ENCODE measurements around the gene PPP1R15B. TPM values are rescaled to one million over a fixed set of nuclear protein-coding genes. Genes with fewer than 3 reads are reported as not detected.

The PPP1R15B gene
- 30.3 TPM for total RNA-seq

- Histone ChIP-seq H3K36me3 (ENCODE audit: control insufficient read depth in 3 of 3, insufficient read depth in 3 of 3, low read length in 3 of 3) (no peaks in the 10 kb centered on the region), H3K27me3 (ENCODE audit: control insufficient read depth in 3 of 3, insufficient read depth in 3 of 3, low read length in 3 of 3) (no peaks in the 10 kb centered on the region), H3K4me1 (ENCODE audit: control insufficient read depth in 3 of 3, insufficient read depth in 3 of 3, low read length in 3 of 3) (peaks cover 2 to 16% (median 10%) of the 10 kb centered on the region in 3 donors), H3K9ac (ENCODE audit: low read depth in 1 of 3, low read length in 3 of 3) (peak within 1 kb of the TSS; percentile 97 to 98 (median 97)), H3K4me3 (ENCODE audit: low read length in 3 of 3) (peak within 1 kb of the TSS; percentile 90 to 98 (median 91)), H3K9me3 (ENCODE audit: control insufficient read depth in 3 of 3, low read length in 3 of 3) (no peaks in the 10 kb centered on the region), H3K27ac (ENCODE audit: low read depth, low read length) (peak within 1 kb of the TSS; percentile 100)
Measured at GRCh38 chr1:204411451-204412204, at the start of gene PPP1R15B. PPP1R15B (minus strand) TSS chr1:204411817; CDS start chr1:204411411, 406 bp downstream.

GRCh38 chr1:204460346-204460745 lies 48.7 kb upstream of the PPP1R15B start:
- peaks cover 48 to 61% (median 55%) of the 10 kb centered on the region in 3 donors for H3K36me3 ChIP-seq (ENCODE audit: control insufficient read depth in 3 of 3, insufficient read depth in 3 of 3, low read length in 3 of 3)
- no peaks in the 10 kb centered on the region for H3K9me3 ChIP-seq (ENCODE audit: control insufficient read depth in 3 of 3, low read length in 3 of 3)
- H3K4me1 ChIP-seq (ENCODE audit: control insufficient read depth in 3 of 3, insufficient read depth in 3 of 3, low read length in 3 of 3) = peaks cover 42 to 46% (median 43%) of the 10 kb centered on the region in 3 donors
- H3K27me3 ChIP-seq (ENCODE audit: control insufficient read depth in 3 of 3, insufficient read depth in 3 of 3, low read length in 3 of 3) = no peaks in the 10 kb centered on the region
- no peak overlapping the region for H3K9ac ChIP-seq (ENCODE audit: low read depth in 1 of 3, low read length in 3 of 3)
- no peak overlapping the region for H3K4me3 ChIP-seq (ENCODE audit: low read length in 3 of 3)
- H3K27ac ChIP-seq (ENCODE audit: low read depth, low read length) = peak overlapping the region; percentile 66

DNA sequence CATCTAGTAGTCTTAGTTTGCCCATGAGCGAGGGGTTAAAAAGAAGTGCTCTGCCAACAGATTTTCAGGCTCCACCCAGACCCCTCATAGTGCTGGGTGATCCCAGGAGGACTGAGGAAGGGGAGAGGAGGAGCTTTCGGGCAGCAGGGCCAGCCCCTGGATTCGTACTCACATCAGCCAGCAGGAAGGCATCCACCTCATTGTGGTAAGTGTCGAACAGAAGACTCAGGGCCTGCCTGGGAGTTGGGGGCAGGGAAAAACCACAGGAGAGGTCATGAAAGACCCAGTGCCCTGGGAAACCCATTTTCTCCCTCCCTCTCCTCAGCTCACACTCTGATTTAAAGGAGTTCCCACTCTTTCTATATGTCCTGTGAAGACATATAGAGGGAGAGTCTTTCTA lies 48.1 kb upstream of the PPP1R15B start:
- peaks cover 35 to 40% (median 38%) of the 10 kb centered on the region in 3 donors for H3K4me1 ChIP-seq (ENCODE audit: control insufficient read depth in 3 of 3, insufficient read depth in 3 of 3, low read length in 3 of 3)

DNA sequence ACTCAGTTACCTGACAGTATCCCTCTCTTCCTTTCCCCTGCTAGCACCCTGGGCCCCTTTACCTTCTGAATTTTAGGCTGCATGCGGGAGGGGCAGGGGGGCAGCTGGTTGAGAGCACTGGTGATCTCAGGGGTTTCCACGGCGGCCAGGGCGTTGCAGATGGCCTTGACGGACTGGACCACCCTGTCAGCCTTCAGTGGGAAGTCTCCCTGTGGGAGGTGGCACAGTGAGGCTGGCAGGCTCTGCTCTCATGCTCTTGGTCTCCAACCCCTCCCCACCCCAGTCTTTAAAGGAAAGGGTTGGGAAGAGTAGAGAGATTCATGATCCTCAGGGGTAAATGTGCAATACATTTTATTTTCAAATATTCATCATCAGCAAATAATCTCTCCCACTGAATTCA lies 46.0 kb upstream of the PPP1R15B start:
- H3K27me3 ChIP-seq (ENCODE audit: control insufficient read depth in 3 of 3, insufficient read depth in 3 of 3, low read length in 3 of 3) = no peaks in the 10 kb centered on the region
- no peaks in the 10 kb centered on the region for H3K9me3 ChIP-seq (ENCODE audit: control insufficient read depth in 3 of 3, low read length in 3 of 3)
- H3K27ac ChIP-seq (ENCODE audit: low read depth, low read length) = no peak overlapping the region
- H3K4me3 ChIP-seq (ENCODE audit: low read length in 3 of 3) = no peak overlapping the region
- peaks cover 41 to 66% (median 51%) of the 10 kb centered on the region in 3 donors for H3K36me3 ChIP-seq (ENCODE audit: control insufficient read depth in 3 of 3, insufficient read depth in 3 of 3, low read length in 3 of 3)
- peaks cover 22 to 28% (median 27%) of the 10 kb centered on the region in 3 donors for H3K4me1 ChIP-seq (ENCODE audit: control insufficient read depth in 3 of 3, insufficient read depth in 3 of 3, low read length in 3 of 3)
- H3K9ac ChIP-seq (ENCODE audit: low read depth in 1 of 3, low read length in 3 of 3) = no peak overlapping the region

More for the DNA sequence above, 48.1 kb upstream of the PPP1R15B start:
- no peak overlapping the region for H3K4me3 ChIP-seq (ENCODE audit: low read length in 3 of 3)
- H3K9ac ChIP-seq (ENCODE audit: low read depth in 1 of 3, low read length in 3 of 3) = no peak overlapping the region
- no peaks in the 10 kb centered on the region for H3K27me3 ChIP-seq (ENCODE audit: control insufficient read depth in 3 of 3, insufficient read depth in 3 of 3, low read length in 3 of 3)
- H3K9me3 ChIP-seq (ENCODE audit: control insufficient read depth in 3 of 3, low read length in 3 of 3) = no peaks in the 10 kb centered on the region
- H3K36me3 ChIP-seq (ENCODE audit: control insufficient read depth in 3 of 3, insufficient read depth in 3 of 3, low read length in 3 of 3) = peaks cover 48 to 65% (median 60%) of the 10 kb centered on the region in 3 donors
- H3K27ac ChIP-seq (ENCODE audit: low read depth, low read length) = peak overlapping the region; percentile 1

DNA sequence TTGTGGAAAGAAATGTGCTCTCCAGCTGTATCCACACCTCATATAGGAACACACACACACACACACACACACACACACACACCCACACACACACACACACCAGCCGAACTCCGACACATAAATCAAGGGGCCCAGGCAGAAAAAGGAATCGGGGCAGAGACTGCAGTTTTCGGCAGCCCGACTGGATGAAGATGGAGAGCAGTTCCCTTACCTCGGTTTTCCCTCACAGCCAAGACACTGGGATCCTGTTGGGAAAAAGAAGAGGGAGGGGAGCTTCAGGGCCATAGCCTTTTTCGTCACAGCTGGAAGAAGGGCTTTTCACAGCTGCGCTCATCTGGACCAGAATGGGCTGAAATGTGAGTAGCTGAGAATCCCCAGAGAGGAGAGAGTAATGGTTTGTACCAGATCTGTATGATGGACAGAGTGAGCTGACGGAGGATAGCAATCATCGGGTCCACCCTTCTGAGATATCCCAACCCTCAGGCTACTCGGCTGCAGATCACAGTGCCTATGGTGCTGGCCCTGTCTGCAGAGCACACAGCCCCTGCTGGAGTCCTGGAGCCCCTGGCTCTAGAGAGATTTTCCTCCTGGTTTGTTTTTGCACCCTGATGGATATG lies 45.3 kb upstream of the PPP1R15B start:
- Histone ChIP-seq H3K27me3 (ENCODE audit: control insufficient read depth in 3 of 3, insufficient read depth in 3 of 3, low read length in 3 of 3) (no peaks in the 10 kb centered on the region), H3K36me3 (ENCODE audit: control insufficient read depth in 3 of 3, insufficient read depth in 3 of 3, low read length in 3 of 3) (peaks cover 37 to 61% (median 51%) of the 10 kb centered on the region in 3 donors), H3K27ac (ENCODE audit: low read depth, low read length) (no peak overlapping the region), H3K4me3 (ENCODE audit: low read length in 3 of 3) (no peak overlapping the region), H3K4me1 (ENCODE audit: control insufficient read depth in 3 of 3, insufficient read depth in 3 of 3, low read length in 3 of 3) (peaks cover 25 to 27% (median 26%) of the 10 kb centered on the region in 3 donors), H3K9ac (ENCODE audit: low read depth in 1 of 3, low read length in 3 of 3) (no peak overlapping the region), H3K9me3 (ENCODE audit: control insufficient read depth in 3 of 3, low read length in 3 of 3) (no peaks in the 10 kb centered on the region)

GRCh38 chr1:204455831-204456145 lies 44.2 kb upstream of the PPP1R15B start:
- Histone ChIP-seq H3K36me3 (ENCODE audit: control insufficient read depth in 3 of 3, insufficient read depth in 3 of 3, low read length in 3 of 3) (peaks cover 31 to 53% (median 43%) of the 10 kb centered on the region in 3 donors), H3K9me3 (ENCODE audit: control insufficient read depth in 3 of 3, low read length in 3 of 3) (no peaks in the 10 kb centered on the region), H3K4me3 (ENCODE audit: low read length in 3 of 3) (no peak overlapping the region), H3K27ac (ENCODE audit: low read depth, low read length) (no peak overlapping the region), H3K9ac (ENCODE audit: low read depth in 1 of 3, low read length in 3 of 3) (no peak overlapping the region), H3K27me3 (ENCODE audit: control insufficient read depth in 3 of 3, insufficient read depth in 3 of 3, low read length in 3 of 3) (no peaks in the 10 kb centered on the region), H3K4me1 (ENCODE audit: control insufficient read depth in 3 of 3, insufficient read depth in 3 of 3, low read length in 3 of 3) (peaks cover 28 to 33% (median 30%) of the 10 kb centered on the region in 3 donors)

GRCh38 chr1:204455063-204455830 lies 43.6 kb upstream of the PPP1R15B start:
- H3K27ac ChIP-seq (ENCODE audit: low read depth, low read length) = no peak overlapping the region
- peaks cover 27 to 30% (median 28%) of the 10 kb centered on the region in 3 donors for H3K4me1 ChIP-seq (ENCODE audit: control insufficient read depth in 3 of 3, insufficient read depth in 3 of 3, low read length in 3 of 3)
- H3K4me3 ChIP-seq (ENCODE audit: low read length in 3 of 3) = no peak overlapping the region
- no peak overlapping the region for H3K9ac ChIP-seq (ENCODE audit: low read depth in 1 of 3, low read length in 3 of 3)
- no peaks in the 10 kb centered on the region for H3K9me3 ChIP-seq (ENCODE audit: control insufficient read depth in 3 of 3, low read length in 3 of 3)
- H3K36me3 ChIP-seq (ENCODE audit: control insufficient read depth in 3 of 3, insufficient read depth in 3 of 3, low read length in 3 of 3) = peaks cover 28 to 48% (median 39%) of the 10 kb centered on the region in 3 donors
- no peaks in the 10 kb centered on the region for H3K27me3 ChIP-seq (ENCODE audit: control insufficient read depth in 3 of 3, insufficient read depth in 3 of 3, low read length in 3 of 3)

DNA sequence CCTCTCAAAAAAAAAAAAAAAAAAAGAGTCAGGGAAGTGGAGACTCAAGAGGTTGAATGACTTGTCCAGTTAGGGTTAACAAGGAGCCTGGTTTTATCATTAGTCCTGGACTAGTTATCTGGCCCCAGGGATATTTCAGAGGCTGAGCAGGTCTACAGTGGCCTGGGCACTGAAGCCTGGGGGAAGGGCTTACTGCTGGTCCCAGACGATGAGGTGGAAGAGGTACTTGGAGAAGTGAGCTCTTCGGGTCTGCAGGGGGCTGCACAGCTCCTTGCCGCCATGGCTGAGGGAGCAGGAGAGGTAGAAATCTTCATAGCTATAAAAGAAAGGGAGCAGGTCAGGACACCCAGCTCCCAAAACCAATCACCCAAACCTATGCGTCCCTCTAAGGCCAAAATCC lies 42.9 kb upstream of the PPP1R15B start:
- Histone ChIP-seq H3K36me3 (ENCODE audit: control insufficient read depth in 3 of 3, insufficient read depth in 3 of 3, low read length in 3 of 3) (peaks cover 27 to 41% (median 32%) of the 10 kb centered on the region in 3 donors), H3K9me3 (ENCODE audit: control insufficient read depth in 3 of 3, low read length in 3 of 3) (no peaks in the 10 kb centered on the region), H3K4me3 (ENCODE audit: low read length in 3 of 3) (no peak overlapping the region), H3K27ac (ENCODE audit: low read depth, low read length) (no peak overlapping the region), H3K4me1 (ENCODE audit: control insufficient read depth in 3 of 3, insufficient read depth in 3 of 3, low read length in 3 of 3) (peaks cover 29 to 34% (median 32%) of the 10 kb centered on the region in 3 donors), H3K27me3 (ENCODE audit: control insufficient read depth in 3 of 3, insufficient read depth in 3 of 3, low read length in 3 of 3) (no peaks in the 10 kb centered on the region), H3K9ac (ENCODE audit: low read depth in 1 of 3, low read length in 3 of 3) (no peak overlapping the region)

GRCh38 chr1:204453141-204453772 lies 41.6 kb upstream of the PPP1R15B start:
- no peaks in the 10 kb centered on the region for H3K27me3 ChIP-seq (ENCODE audit: control insufficient read depth in 3 of 3, insufficient read depth in 3 of 3, low read length in 3 of 3)
- H3K4me3 ChIP-seq (ENCODE audit: low read length in 3 of 3) = no peak overlapping the region
- peaks cover 28 to 41% (median 30%) of the 10 kb centered on the region in 3 donors for H3K36me3 ChIP-seq (ENCODE audit: control insufficient read depth in 3 of 3, insufficient read depth in 3 of 3, low read length in 3 of 3)
- peaks cover 40 to 46% (median 44%) of the 10 kb centered on the region in 3 donors for H3K4me1 ChIP-seq (ENCODE audit: control insufficient read depth in 3 of 3, insufficient read depth in 3 of 3, low read length in 3 of 3)
- peak overlapping the region; percentile 96 for H3K27ac ChIP-seq (ENCODE audit: low read depth, low read length)
- H3K9me3 ChIP-seq (ENCODE audit: control insufficient read depth in 3 of 3, low read length in 3 of 3) = no peaks in the 10 kb centered on the region
- H3K9ac ChIP-seq (ENCODE audit: low read depth in 1 of 3, low read length in 3 of 3) = peak overlapping the region in 1 of 3 donors; percentile 25
